Endodermal cell (in vitro differentiated cells): ENCODE data around the gene TRABD2B. TPM values are rescaled to one million over a fixed set of nuclear protein-coding genes. Genes with fewer than 3 reads are reported as not detected.

Source experiments
- DNase-seq: peaks from one replicate; pipeline ENCODE4 v3.0.0-alpha.2; 2017
- H3K27ac ChIP-seq: 2 replicates; pipeline ENCODE4 v1.5.1; 2013; ENCODE audit warnings: mild to moderate bottlenecking, low read depth, low read length, moderate library complexity
- H3K27me3 ChIP-seq: 2 replicates; pipeline ENCODE4 v1.6.1; 2013; ENCODE audit warnings: mild to moderate bottlenecking, low read length, moderate library complexity; ENCODE audit not compliant: insufficient read depth, control insufficient read depth, poor library complexity, severe bottlenecking
- H3K36me3 ChIP-seq: 2 replicates; pipeline ENCODE4 v1.7.0; 2013; ENCODE audit warnings: mild to moderate bottlenecking, low read length, moderate library complexity; ENCODE audit not compliant: control insufficient read depth, insufficient read depth
- H3K4me1 ChIP-seq: one replicate; pipeline ENCODE4 v1.7.0; 2013; ENCODE audit warnings: low read length; ENCODE audit not compliant: control insufficient read depth, insufficient read depth
- H3K4me3 ChIP-seq: 2 replicates; pipeline ENCODE4 v1.5.1; 2013; ENCODE audit warnings: mild to moderate bottlenecking, low read length, moderate library complexity
- H3K9ac ChIP-seq: 2 replicates; pipeline ENCODE4 v1.6.1; 2013; ENCODE audit warnings: mild to moderate bottlenecking, low read length, moderate library complexity; ENCODE audit not compliant: poor library complexity, severe bottlenecking; ENCODE audit errors: extremely low read depth
- H3K9me3 ChIP-seq: 2 replicates; pipeline ENCODE4 v1.6.1; 2013; ENCODE audit warnings: mild to moderate bottlenecking, low read length, moderate library complexity; ENCODE audit not compliant: control insufficient read depth
- H3K27ac Mint-ChIP-seq: 2 replicates; pipeline ENCODE4 v1.8.0; 2020; ENCODE audit warnings: mixed read lengths
- H3K27me3 Mint-ChIP-seq: 2 replicates; pipeline ENCODE4 v1.8.0; 2021; ENCODE audit warnings: mild to moderate bottlenecking, mixed read lengths; ENCODE audit not compliant: insufficient read depth
- H3K36me3 Mint-ChIP-seq: 2 replicates; pipeline ENCODE4 v1.8.0; 2020; ENCODE audit warnings: low read depth, mixed read lengths
- H3K4me1 Mint-ChIP-seq: 2 replicates; pipeline ENCODE4 v1.8.0; 2020; ENCODE audit warnings: mixed read lengths
- H3K4me3 Mint-ChIP-seq: 2 replicates; pipeline ENCODE4 v1.8.0; 2020; ENCODE audit warnings: mild to moderate bottlenecking, moderate library complexity, mixed read lengths
- H3K9me3 Mint-ChIP-seq: 2 replicates; pipeline ENCODE4 v1.8.0; 2020; ENCODE audit warnings: mild to moderate bottlenecking, mixed read lengths
- CTCF ChIP-seq: fragments of 200-600 bp; sonication (generic); conservative IDR thresholded peaks from 2 replicates; pipeline ENCODE4 v1.5.0; 2021; ENCODE audit warnings: antibody characterized with exemption, mild to moderate bottlenecking
- WGBS, 2 experiments: methylation state at CpG; one replicate each; pipeline versions ENCODE4 v1.1.5 to v1.1.7; 2013; ENCODE audit warnings: missing lambda C conversion rate in 2 of 2, mixed read lengths in 1 of 2; ENCODE audit not compliant: insufficient coverage in 1 of 2, insufficient read length in 1 of 2; 5-methylcytosine and 5-hydroxymethylcytosine counted together
- total RNA-seq, 2 donors: library from RNA; stranded (reverse); fragmentation: NEBNext Ultra II Directional in 1 of 2; extraction: Animal tissue kit (Norgen Biotek cat#: 25700) in 1 of 2; gene quantifications; 2 replicates in 1 of 2; 3 replicates in 1 of 2; pipeline ENCODE4 v1.2.1, GENCODE V29; 2021

Gene TRABD2B
- total RNA-seq, 2 donors from 2014 or later: 24.4 to 28.0 TPM

- Histone ChIP-seq H3K9me3 (no peaks in the 10 kb centered on the region), H3K4me3 (no peak overlapping the region), H3K36me3 (no peaks in the 10 kb centered on the region), H3K4me1 (peaks cover 25% of the 10 kb centered on the region), H3K9ac (no peak overlapping the region), H3K27me3 (no peaks in the 10 kb centered on the region), H3K27ac (no peak overlapping the region)
- no peak overlapping the region for H3K27ac Mint-ChIP-seq
- peaks cover 49% of the 10 kb centered on the region for H3K4me1 Mint-ChIP-seq
- H3K4me3 Mint-ChIP-seq: no peak overlapping the region
- WGBS, 2 experiments: 86 to 100% methylated on average over 2 to 3 of the region's 3 CpGs
- peaks cover 6% of the 10 kb centered on the region for H3K27me3 Mint-ChIP-seq
- no peaks in the 10 kb centered on the region for H3K36me3 Mint-ChIP-seq
- peak; percentile 44 for DNase-seq
- no peak for TF ChIP-seq CTCF
- no peaks in the 10 kb centered on the region for H3K9me3 Mint-ChIP-seq
Measured at GRCh38 chr1:48036710-48037355, 39.6 kb upstream of the TRABD2B start.

DNA sequence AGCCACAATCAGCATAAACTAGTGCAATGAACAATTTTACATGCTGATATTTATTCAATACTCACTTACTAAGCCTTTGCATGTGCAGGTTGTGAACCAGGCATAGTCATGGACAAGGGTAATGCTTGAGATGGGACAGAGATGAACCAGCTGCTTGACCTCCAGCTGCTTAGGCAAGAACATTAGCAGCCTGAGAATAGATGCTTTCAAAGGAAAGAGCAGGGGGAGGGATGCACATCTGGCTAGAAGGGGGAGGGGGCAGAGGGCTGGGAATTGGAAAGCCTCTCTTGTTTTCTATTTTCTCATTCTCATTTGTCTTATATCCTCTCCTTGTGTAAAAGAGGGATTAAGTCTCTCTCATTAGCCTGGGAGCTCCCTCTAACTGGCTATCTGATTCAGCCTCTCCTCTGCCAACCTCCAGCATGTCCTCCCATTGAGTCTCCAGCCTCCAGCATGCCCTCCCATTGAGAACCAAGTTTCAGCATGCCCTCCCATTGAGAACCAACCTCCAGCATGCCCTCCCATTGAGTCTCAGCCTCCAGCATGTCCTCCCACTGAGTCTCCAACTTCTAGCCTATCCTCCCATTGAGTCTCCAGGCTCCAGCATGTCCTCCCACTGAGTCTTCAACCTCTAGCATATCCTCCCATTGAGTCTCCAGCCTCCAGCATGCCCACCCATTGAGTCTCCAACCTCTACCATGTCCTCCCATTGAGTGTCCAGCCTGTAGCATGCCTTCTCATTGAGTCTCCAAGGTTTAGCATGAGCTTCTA lies 38.4 kb upstream of the TRABD2B start:
- Histone ChIP-seq H3K4me1 (peaks cover 22% of the 10 kb centered on the region), H3K27me3 (no peaks in the 10 kb centered on the region), H3K9ac (no peak overlapping the region), H3K36me3 (no peaks in the 10 kb centered on the region), H3K4me3 (no peak overlapping the region), H3K27ac (no peak overlapping the region), H3K9me3 (no peaks in the 10 kb centered on the region)
- H3K4me1 Mint-ChIP-seq: peaks cover 44% of the 10 kb centered on the region
- peak; percentile 13 for DNase-seq
- H3K27ac Mint-ChIP-seq: no peak overlapping the region
- no peaks in the 10 kb centered on the region for H3K9me3 Mint-ChIP-seq
- H3K27me3 Mint-ChIP-seq: peaks cover 4% of the 10 kb centered on the region
- H3K36me3 Mint-ChIP-seq: no peaks in the 10 kb centered on the region
- TF ChIP-seq CTCF: no peak
- no peak overlapping the region for H3K4me3 Mint-ChIP-seq

DNA sequence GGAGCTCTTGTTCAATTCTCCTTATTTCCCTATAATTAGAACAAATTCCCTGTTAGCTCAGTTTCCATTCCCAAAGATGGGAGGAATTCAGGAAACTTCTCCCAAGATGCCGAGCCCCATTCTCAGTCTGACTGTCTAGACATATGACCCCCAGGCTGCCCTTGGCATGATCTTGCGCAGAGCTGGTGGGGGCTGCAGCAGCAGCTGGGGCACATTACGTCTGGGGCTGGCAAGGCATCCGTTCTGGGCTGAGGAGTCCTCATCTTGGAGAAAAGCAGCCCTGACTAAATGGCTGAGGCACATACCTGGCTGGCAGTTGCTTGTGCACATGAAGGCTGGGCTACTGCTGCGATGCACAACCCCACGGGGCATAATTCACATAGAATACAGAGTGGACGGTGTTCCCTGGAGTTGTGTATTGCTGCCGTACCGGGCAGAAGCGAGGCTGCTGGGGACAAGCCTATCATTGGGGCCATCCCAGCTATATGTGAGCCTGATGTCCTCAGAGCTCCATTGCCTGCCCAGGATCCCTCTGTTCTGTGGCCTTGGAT lies 36.4 kb upstream of the TRABD2B start:
- no peak overlapping the region for H3K4me3 ChIP-seq
- H3K4me3 Mint-ChIP-seq: no peak overlapping the region
- H3K36me3 Mint-ChIP-seq: no peaks in the 10 kb centered on the region
- H3K4me1 ChIP-seq: peaks cover 9% of the 10 kb centered on the region
- no peak for TF ChIP-seq CTCF
- H3K9me3 Mint-ChIP-seq: no peaks in the 10 kb centered on the region
- no peak overlapping the region for H3K27ac ChIP-seq
- H3K9ac ChIP-seq: no peak overlapping the region
- H3K4me1 Mint-ChIP-seq: peaks cover 38% of the 10 kb centered on the region
- H3K27me3 ChIP-seq: no peaks in the 10 kb centered on the region
- H3K36me3 ChIP-seq: no peaks in the 10 kb centered on the region
- peak; percentile 19 for DNase-seq
- H3K27me3 Mint-ChIP-seq: peaks cover 4% of the 10 kb centered on the region
- no peak overlapping the region for H3K27ac Mint-ChIP-seq
- H3K9me3 ChIP-seq: no peaks in the 10 kb centered on the region
- WGBS, 2 experiments: 90 to 95% methylated on average over 10 of the region's 10 CpGs
